HepG2 (cell line): ENCODE results near the gene ZNF541. TPM values are rescaled to one million over a fixed set of nuclear protein-coding genes. Genes with fewer than 3 reads are reported as not detected.

Source experiments
- JUNB ChIP-seq: sonication (generic); formaldehyde crosslinking; IDR thresholded peaks from 2 replicates; pipeline ENCODE4 v1.8.0; 2022; ENCODE audit warnings: missing genetic modification reagents, mild to moderate bottlenecking, borderline replicate concordance
- ZBTB4 ChIP-seq: sonication (generic); formaldehyde crosslinking; IDR thresholded peaks from 2 replicates; pipeline ENCODE4 v1.4.0; 2020; ENCODE audit warnings: missing genetic modification reagents, mild to moderate bottlenecking, borderline replicate concordance
- ZNF609 ChIP-seq: sonication (generic); formaldehyde crosslinking; IDR thresholded peaks from 2 replicates; pipeline ENCODE4 v1.4.0; 2020; ENCODE audit warnings: mild to moderate bottlenecking, missing genetic modification reagents, borderline replicate concordance
- polyA plus RNA-seq, 8 experiments: library from polyadenylated mRNA; depleted of rRNA in 3 of 8; stranded (reverse) in 7 of 8; unstranded in 1 of 8; fragments of >200 nt; fragmentation: Illumina TruSeq in 4 of 8; extraction: Trizol in 4 of 8; gene quantifications; 2 replicates each; pipeline versions ENCODE4 v1.2.1 to v1.2.3, GENCODE V29; 2011 to 2016; ENCODE audit warnings: low read depth in 4 of 8, missing spikeins in 1 of 8, mixed read lengths in 1 of 8; ENCODE audit not compliant: insufficient read depth in 1 of 8
- total RNA-seq, 5 experiments: library from RNA; depleted of rRNA; stranded (reverse); fragments of >200 nt; fragmentation: Illumina TruSeq; extraction: Trizol; gene quantifications; 2 replicates each; pipeline ENCODE4 v1.2.3, GENCODE V29; 2016; ENCODE audit warnings: low read depth in 1 of 5

The ZNF541 gene
- total and polyA plus RNA-seq, 2 of the 13 experiments (the other 11 are each of a cell fraction or from before 2014, with no cell fraction given), result 0.03 to 0.04 TPM

- TF ChIP-seq ZBTB4 (CRISPR knock-in tag), result no peak
- TF ChIP-seq ZNF609 (CRISPR knock-in tag), result no peak
- no peak for TF ChIP-seq JUNB (CRISPR knock-in tag)
These were observed 31.4 kb downstream of the ZNF541 start (continued) for GRCh38 chr19:47541518-47541917.
